Ishikawa (cell line): Measurements from ENCODE around the gene COL6A1.

Experiments used
- CEBPB ChIP-seq: IDR thresholded peaks from 2 replicates; pipeline ENCODE4 v1.6.1; 2012
- CREB1 ChIP-seq: IDR thresholded peaks from 2 replicates; pipeline ENCODE4 v1.6.1; 2012; ENCODE audit warnings: low read depth
- EGR1 ChIP-seq: IDR thresholded peaks from 2 replicates; pipeline ENCODE4 v1.6.1; 2012
- EP300 ChIP-seq: IDR thresholded peaks from 2 replicates; pipeline ENCODE4 v1.6.1; 2012; ENCODE audit warnings: borderline replicate concordance
- FOXM1 ChIP-seq: IDR thresholded peaks from 2 replicates; pipeline ENCODE4 v1.6.1; 2012; ENCODE audit warnings: low read depth, borderline replicate concordance
- MAX ChIP-seq: IDR thresholded peaks from 2 replicates; pipeline ENCODE4 v1.6.1; 2012
- NFIC ChIP-seq: IDR thresholded peaks from 2 replicates; pipeline ENCODE4 v1.6.1; 2012
- RAD21 ChIP-seq: IDR thresholded peaks from 2 replicates; pipeline ENCODE4 v1.6.1; 2012; ENCODE audit warnings: low read depth
- REST ChIP-seq: IDR thresholded peaks from 2 replicates; pipeline ENCODE4 v1.6.1; 2012; ENCODE audit warnings: low read depth, mild to moderate bottlenecking
- TAF1 ChIP-seq: IDR thresholded peaks from 2 replicates; pipeline ENCODE4 v1.6.1; 2012; ENCODE audit warnings: low read depth, mild to moderate bottlenecking
- TCF12 ChIP-seq: IDR thresholded peaks from 2 replicates; pipeline ENCODE4 v1.6.1; 2012; ENCODE audit warnings: low read depth
- TEAD4 ChIP-seq: IDR thresholded peaks from 2 replicates; pipeline ENCODE4 v1.6.1; 2012
- USF1 ChIP-seq: IDR thresholded peaks from 2 replicates; pipeline ENCODE4 v1.6.1; 2012
- YY1 ChIP-seq: IDR thresholded peaks from 2 replicates; pipeline ENCODE4 v1.6.1; 2012; ENCODE audit warnings: low read depth
- ZBTB7A ChIP-seq: IDR thresholded peaks from 2 replicates; pipeline ENCODE4 v1.6.1; 2012; ENCODE audit warnings: low read depth

COL6A1 gene

GRCh38 chr21:45939521-45940045 lies 42.0 kb upstream of the COL6A1 start:
- no peak for TF ChIP-seq CEBPB
- TF ChIP-seq NFIC, result no peak
- no peak for TF ChIP-seq REST
- TF ChIP-seq TEAD4, result no peak
- no peak for TF ChIP-seq TCF12
- TF ChIP-seq EP300, result no peak
- no peak for TF ChIP-seq YY1
- no peak for TF ChIP-seq TAF1
- no peak for TF ChIP-seq CREB1
- no peak for TF ChIP-seq USF1
- TF ChIP-seq RAD21, result no peak
- TF ChIP-seq MAX, result no peak
- no peak for TF ChIP-seq FOXM1
- no peak for TF ChIP-seq ZBTB7A
- no peak for TF ChIP-seq EGR1

- TF ChIP-seq REST (no peak), FOXM1 (no peak), ZBTB7A (no peak), MAX (no peak), TEAD4 (no peak), TCF12 (no peak), EP300 (no peak), CEBPB (no peak), NFIC (no peak), EGR1 (no peak), RAD21 (no peak), CREB1 (no peak), YY1 (no peak), USF1 (no peak), TAF1 (no peak)
Measured at GRCh38 chr21:45940091-45940490, 41.5 kb upstream of the COL6A1 start.

- no peak for TF ChIP-seq ZBTB7A
- no peak for TF ChIP-seq CEBPB
- TF ChIP-seq CREB1, result no peak
- no peak for TF ChIP-seq YY1
- no peak for TF ChIP-seq TEAD4
- no peak for TF ChIP-seq EGR1
- no peak for TF ChIP-seq RAD21
- no peak for TF ChIP-seq MAX
- TF ChIP-seq REST, result no peak
- no peak for TF ChIP-seq EP300
- no peak for TF ChIP-seq NFIC
- TF ChIP-seq FOXM1, result no peak
Measured at GRCh38 chr21:45940621-45941337, 40.8 kb upstream of the COL6A1 start.

GRCh38 chr21:45941338-45941710 lies 40.2 kb upstream of the COL6A1 start:
- no peak for TF ChIP-seq TCF12
- no peak for TF ChIP-seq REST
- TF ChIP-seq TEAD4, result no peak
- no peak for TF ChIP-seq FOXM1
- TF ChIP-seq USF1, result no peak
- no peak for TF ChIP-seq YY1
- no peak for TF ChIP-seq CREB1
- no peak for TF ChIP-seq EGR1
